ENCODE data around the gene CYTH1. TPM values are rescaled to one million over a fixed set of nuclear protein-coding genes. Genes with fewer than 3 reads are reported as not detected.

CYTH1 gene
- total RNA-seq, 1 donor from 2014 or later = 25.0 TPM

DNA sequence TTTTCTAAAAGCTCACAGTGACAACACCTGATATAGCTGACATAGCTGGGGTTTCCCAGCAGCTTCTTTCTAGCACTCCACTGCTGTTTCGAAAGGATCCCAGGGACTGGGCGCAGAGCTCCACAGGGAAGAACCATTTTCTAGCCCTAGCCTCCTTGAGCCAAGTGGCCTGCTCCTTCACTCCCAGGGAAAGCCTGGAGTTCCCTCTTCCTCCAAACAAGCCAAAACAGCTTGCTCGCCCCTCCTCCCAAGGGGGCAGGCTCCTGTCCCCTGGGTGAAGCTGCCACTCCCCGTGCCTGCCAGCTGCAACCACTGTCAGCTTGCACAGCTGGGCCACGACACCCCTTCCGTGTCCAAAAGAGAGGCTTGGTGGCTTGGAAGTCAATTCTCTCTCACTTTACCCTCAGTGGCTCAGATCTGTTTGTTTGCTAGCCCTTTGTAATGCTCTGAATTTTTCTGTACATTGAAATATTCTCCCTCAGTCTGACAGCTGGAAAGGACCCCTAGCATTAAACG is 59.8 kb downstream of the CYTH1 start:
- H3K4me2 ChIP-seq (ENCODE audit: low read length) = no peak overlapping the region

DNA sequence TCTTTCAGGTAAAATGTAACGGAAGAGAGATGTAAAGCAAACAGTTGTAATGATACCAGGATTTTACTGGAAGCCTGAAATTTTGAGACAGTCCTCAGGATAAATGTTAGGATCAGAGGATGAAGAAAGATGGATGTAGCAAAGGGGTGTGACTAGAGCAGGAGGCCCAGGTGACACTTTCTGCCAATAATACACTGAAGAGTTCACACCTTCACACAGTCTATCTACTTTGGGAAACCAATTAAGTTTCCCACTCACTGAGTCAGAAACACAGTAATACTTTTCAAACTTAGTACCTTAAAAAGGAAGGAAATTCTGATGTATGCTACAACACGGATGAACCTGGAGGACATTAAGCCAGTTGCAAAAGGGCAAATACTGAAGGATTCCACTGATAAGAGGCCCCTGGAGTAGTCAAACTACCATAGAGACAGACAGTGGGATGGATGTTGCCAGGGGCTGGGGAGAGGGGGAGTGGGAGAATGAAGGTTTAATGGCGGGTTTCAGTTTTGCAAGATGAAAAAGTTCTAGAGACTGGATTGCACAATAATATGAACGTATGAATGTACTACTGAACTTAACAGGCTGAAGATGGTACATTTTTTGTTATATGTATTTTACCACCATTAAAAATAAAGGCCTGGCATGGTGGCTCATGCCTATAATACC is 62.3 kb downstream of the CYTH1 start:
- H3K9me3 ChIP-seq (ENCODE audit: insufficient read depth, low read depth, low read length) = no peaks in the 10 kb centered on the region
- H3K4me1 ChIP-seq (ENCODE audit: insufficient read depth, low read length) = peaks cover 26% of the 10 kb centered on the region
- Mint-ChIP-seq H3K4me3 (ENCODE audit: unreplicated experiment) (no peak overlapping the region), H3K27me3 (ENCODE audit: low read depth, unreplicated experiment) (no peaks in the 10 kb centered on the region), H3K27ac (ENCODE audit: unreplicated experiment) (no peak overlapping the region), H3K4me1 (ENCODE audit: low read depth, unreplicated experiment) (peaks cover 45% of the 10 kb centered on the region), H3K36me3 (ENCODE audit: low read depth, unreplicated experiment) (no peaks in the 10 kb centered on the region), H3K9me3 (ENCODE audit: unreplicated experiment) (no peaks in the 10 kb centered on the region)
- TF ChIP-seq, protein P1, sequence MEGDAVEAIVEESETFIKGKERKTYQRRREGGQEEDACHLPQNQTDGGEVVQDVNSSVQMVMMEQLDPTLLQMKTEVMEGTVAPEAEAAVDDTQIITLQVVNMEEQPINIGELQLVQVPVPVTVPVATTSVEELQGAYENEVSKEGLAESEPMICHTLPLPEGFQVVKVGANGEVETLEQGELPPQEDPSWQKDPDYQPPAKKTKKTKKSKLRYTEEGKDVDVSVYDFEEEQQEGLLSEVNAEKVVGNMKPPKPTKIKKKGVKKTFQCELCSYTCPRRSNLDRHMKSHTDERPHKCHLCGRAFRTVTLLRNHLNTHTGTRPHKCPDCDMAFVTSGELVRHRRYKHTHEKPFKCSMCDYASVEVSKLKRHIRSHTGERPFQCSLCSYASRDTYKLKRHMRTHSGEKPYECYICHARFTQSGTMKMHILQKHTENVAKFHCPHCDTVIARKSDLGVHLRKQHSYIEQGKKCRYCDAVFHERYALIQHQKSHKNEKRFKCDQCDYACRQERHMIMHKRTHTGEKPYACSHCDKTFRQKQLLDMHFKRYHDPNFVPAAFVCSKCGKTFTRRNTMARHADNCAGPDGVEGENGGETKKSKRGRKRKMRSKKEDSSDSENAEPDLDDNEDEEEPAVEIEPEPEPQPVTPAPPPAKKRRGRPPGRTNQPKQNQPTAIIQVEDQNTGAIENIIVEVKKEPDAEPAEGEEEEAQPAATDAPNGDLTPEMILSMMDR (IDR thresholded peaks at IDR 0.05; ENCODE audit: insufficient read depth, low read depth, low read length) = no peak
- TF ChIP-seq EZH2 (IDR thresholded peaks at IDR 0.05; ENCODE audit: insufficient read depth, low read length) = no peak
- H3K36me3 ChIP-seq (ENCODE audit: insufficient read depth, low read length) = no peaks in the 10 kb centered on the region
- peaks cover 73% of the 10 kb centered on the region for H4K20me1 ChIP-seq (ENCODE audit: insufficient read depth, low read length)
- no peak for DNase-seq (ENCODE audit: low read depth)
- no peaks in the 10 kb centered on the region for H3K27me3 ChIP-seq (ENCODE audit: insufficient read depth, low read length)
- no peak overlapping the region for H3K4me3 ChIP-seq (ENCODE audit: insufficient read depth, low read depth, low read length)
- H3K27ac ChIP-seq (ENCODE audit: low read depth, low read length) = no peak overlapping the region
- no peak overlapping the region for H2AFZ ChIP-seq (ENCODE audit: low read depth, low read length)
- no peak overlapping the region for H3K4me2 ChIP-seq (ENCODE audit: low read length)
- FAIRE-seq = no peak
- peaks cover 57% of the 10 kb centered on the region for H3K79me2 ChIP-seq (ENCODE audit: insufficient read depth, low read length)
- no peak overlapping the region for H3K9ac ChIP-seq (ENCODE audit: low read length)

More for the DNA sequence above, 59.8 kb downstream of the CYTH1 start:
- Histone ChIP-seq H3K4me3 (ENCODE audit: insufficient read depth, low read depth, low read length) (no peak overlapping the region), H3K4me1 (ENCODE audit: insufficient read depth, low read length) (peaks cover 11% of the 10 kb centered on the region), H3K79me2 (ENCODE audit: insufficient read depth, low read length) (peaks cover 43% of the 10 kb centered on the region), H3K9me3 (ENCODE audit: insufficient read depth, low read depth, low read length) (no peaks in the 10 kb centered on the region), H2AFZ (ENCODE audit: low read depth, low read length) (no peak overlapping the region), H3K9ac (ENCODE audit: low read length) (no peak overlapping the region), H3K27ac (ENCODE audit: low read depth, low read length) (no peak overlapping the region), H3K27me3 (ENCODE audit: insufficient read depth, low read length) (no peaks in the 10 kb centered on the region), H4K20me1 (ENCODE audit: insufficient read depth, low read length) (peaks cover 81% of the 10 kb centered on the region), H3K36me3 (ENCODE audit: insufficient read depth, low read length) (no peaks in the 10 kb centered on the region)
- H3K27ac Mint-ChIP-seq (ENCODE audit: unreplicated experiment) = no peak overlapping the region
- TF ChIP-seq, protein P1 (IDR thresholded peaks at IDR 0.05; ENCODE audit: insufficient read depth, low read depth, low read length) = no peak
- no peak for TF ChIP-seq EZH2 (IDR thresholded peaks at IDR 0.05; ENCODE audit: insufficient read depth, low read length)
- no peaks in the 10 kb centered on the region for H3K27me3 Mint-ChIP-seq (ENCODE audit: low read depth, unreplicated experiment)
- peaks cover 3% of the 10 kb centered on the region for H3K36me3 Mint-ChIP-seq (ENCODE audit: low read depth, unreplicated experiment)
- H3K4me1 Mint-ChIP-seq (ENCODE audit: low read depth, unreplicated experiment) = peaks cover 33% of the 10 kb centered on the region
- FAIRE-seq (no peak), DNase-seq (ENCODE audit: low read depth) (no peak)
- H3K4me3 Mint-ChIP-seq (ENCODE audit: unreplicated experiment) = peak overlapping the region; percentile 46
- no peaks in the 10 kb centered on the region for H3K9me3 Mint-ChIP-seq (ENCODE audit: unreplicated experiment)

Data from astrocyte (in vitro differentiated cells and primary cell).